Jurkat, Clone E6-1 (cell line): ENCODE measurements around the gene CCDC70. TPM values are rescaled to one million over a fixed set of nuclear protein-coding genes. Genes with fewer than 3 reads are reported as not detected.
"Not testable (repeated sequence)": the region's sequence is repeated elsewhere in the genome, so short reads cannot be mapped to it uniquely, and the experiment has no call there.

Source experiments
- DNase-seq: peaks from one replicate; pipeline ENCODE4 v3.0.0-alpha.2; 2011; ENCODE audit warnings: low read depth, low spot score
- H3K4me3 ChIP-seq: 2 replicates; pipeline ENCODE4 v1.5.1; 2011; ENCODE audit warnings: mild to moderate bottlenecking, low read length, control low read depth, moderate library complexity
- polyA plus RNA-seq: library from polyadenylated mRNA; unstranded; fragments of >200 nt; gene quantifications from one replicate; pipeline ENCODE4 v1.2.1, GENCODE V29; 2012; ENCODE audit warnings: missing spikeins; ENCODE audit not compliant: insufficient read length, insufficient read depth

Gene CCDC70
- not detected for polyA plus RNA-seq

DNA sequence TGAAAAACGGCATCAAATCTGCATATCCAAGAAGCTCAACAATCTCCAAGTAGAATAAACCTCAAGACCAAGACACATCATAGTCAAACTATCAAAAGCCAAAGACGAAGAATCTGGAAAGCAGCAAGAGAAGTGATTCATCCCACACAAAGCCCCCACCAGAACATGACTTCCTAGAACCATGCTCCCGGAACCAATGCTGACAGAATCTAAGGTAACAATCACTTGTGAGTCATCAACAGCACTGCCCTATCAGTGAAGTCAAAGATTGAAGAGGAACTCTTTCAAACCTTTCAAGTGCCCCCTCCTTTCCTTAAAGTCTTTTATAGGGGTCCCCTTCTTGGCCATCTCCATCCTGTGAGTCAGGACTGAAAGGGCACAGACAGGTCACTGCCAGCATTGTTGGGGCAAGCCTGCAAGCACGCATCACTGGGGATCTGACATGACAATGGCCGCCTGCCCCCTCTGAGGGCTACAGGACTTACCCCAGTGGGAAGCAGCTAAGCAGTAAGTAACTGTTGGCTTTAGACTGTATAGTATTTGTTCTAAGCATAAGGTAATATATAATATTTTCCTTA, at the start of gene CCDC70:
Gene CCDC70, plus strand, starts transcription at position 247 of the 578 bp plus-strand sequence. CDS start 3,443 bp downstream, outside the sequence.
- DNase-seq, result no peak
- no peak within 1 kb of the TSS for H3K4me3 ChIP-seq

DNA sequence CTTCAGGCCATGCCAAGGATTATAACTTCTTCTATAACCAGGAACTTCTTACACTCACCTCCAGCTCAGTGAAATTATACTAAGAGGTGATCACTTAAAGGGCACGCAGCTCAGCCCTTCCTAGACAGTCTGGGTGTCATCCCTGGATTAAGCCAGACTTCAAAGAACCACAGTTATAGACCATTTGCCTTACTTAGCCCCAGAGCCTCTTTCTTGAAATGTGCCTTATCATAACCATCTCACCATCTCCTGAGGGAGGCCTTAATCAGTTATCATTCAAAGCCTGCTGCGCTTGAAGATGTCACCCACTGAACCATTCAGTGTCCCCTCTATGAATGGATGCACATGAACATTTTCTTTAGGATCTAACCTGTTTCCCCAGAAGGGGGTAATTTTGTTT, 47.7 kb upstream of the CCDC70 start:
- no peak overlapping the region for H3K4me3 ChIP-seq
- DNase-seq, result no peak

DNA sequence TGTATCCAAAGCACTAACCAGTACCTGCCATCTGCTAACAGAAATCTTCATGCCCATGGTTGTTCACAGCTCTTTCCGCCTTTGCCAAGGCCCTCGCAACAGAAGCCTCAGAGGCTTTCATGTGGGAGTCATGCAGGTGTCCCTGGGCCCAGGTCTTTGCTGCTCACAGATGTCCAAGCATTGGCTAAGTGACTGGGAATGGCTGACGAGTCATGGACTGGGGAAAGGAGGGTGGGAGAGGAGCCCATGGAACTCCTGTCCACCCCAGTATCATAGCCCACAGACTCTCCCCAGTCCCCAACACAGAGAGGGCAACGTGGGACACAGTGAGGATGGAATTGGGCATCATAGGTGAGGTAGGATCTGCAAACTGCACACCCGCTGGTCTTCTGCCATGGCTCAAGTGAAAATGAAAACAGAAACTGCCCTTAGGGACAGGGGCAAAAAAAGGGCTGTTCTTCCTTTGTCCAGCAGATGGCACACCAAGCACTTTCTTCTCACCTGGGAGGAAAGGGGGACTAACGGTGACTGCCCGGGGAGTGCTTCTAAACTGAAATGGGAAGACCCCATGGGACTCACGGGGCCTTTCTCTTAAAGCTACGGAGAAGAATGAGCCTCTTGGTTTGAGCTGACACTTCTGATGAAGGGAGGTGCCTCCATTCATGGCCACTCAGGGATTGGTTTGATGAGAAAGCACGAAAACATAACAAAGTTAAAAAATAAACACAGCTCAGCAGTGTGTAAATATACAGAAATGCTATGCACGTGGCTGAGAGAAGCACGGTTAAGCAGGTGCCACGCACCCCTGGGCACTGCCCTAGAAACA, 46.7 kb upstream of the CCDC70 start:
- H3K4me3 ChIP-seq, result no peak overlapping the region
- DNase-seq, result peak; percentile 63

DNA sequence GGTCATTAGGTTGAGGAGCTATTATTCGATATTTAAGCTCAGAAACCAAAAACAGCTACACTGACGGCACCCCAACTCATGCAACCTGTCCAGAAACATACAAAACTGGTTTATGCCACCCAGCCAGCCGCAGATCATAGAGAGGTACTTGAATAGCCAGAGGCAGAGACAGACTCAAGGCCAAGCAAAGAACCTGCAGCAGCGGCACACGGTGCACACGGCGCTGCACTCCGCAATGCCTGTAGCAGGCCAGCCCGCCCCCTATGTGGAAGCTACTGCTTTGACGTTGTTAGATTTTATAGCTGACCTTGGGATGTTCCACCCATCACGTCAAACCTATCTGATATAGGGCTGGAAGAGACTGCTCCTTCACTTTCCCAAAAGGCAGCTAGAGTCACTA, 45.9 kb upstream of the CCDC70 start:
- DNase-seq, result no peak
- no peak overlapping the region for H3K4me3 ChIP-seq

DNA sequence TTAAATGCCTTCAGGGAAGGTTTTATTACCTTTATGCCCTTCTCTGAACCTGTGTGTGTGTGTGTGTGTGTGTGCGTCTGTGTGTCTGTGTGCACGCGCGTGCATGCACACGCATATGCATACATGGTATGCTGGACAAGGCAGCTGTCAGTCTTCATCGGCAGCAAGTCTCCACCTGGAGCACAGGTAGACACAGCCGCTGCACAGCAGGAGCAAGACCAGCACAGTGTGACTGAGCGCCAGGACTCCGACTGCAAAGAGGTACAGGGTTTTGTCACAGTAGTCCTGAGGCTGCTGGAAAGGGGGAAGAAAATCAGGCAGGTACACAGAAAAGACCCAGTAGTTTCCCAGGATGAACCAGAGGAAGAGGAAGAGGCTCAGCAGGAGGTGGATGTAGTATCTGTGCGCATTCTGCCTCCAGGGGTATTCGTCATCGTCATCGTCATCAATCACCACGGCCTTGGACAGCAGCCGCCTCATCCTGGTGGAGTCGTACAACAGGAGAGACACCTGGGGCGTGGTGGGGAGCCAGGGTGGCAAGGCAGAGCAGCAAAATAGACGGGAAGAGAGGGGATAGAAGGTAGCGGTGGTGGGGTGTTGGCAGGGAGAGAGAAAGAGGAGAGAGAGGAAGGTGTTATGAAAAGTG, 45.0 kb upstream of the CCDC70 start:
- DNase-seq, result no peak

DNA sequence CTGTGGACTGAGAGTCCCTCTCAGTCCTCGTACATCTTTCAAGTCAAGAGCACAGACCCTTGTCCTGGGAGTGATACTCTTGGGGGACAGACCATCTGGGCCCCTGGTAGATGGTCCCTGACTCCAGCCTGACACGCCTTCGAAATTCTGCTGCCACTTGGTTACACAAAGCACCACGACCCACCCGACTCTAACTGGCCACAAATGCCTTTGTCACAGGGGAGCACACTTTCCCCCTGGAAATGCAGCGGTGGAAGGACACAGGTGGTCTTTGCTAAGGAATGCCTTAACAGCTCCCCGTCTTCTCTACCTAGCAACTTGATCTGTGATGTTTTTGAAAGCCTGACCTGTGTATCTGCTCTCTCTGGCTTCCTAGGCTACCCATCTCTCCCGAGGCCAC, 44.1 kb upstream of the CCDC70 start:
- no peak for DNase-seq
- no peak overlapping the region for H3K4me3 ChIP-seq

More for the DNA sequence above, 45.0 kb upstream of the CCDC70 start:
- H3K4me3 ChIP-seq, result no peak overlapping the region

DNA sequence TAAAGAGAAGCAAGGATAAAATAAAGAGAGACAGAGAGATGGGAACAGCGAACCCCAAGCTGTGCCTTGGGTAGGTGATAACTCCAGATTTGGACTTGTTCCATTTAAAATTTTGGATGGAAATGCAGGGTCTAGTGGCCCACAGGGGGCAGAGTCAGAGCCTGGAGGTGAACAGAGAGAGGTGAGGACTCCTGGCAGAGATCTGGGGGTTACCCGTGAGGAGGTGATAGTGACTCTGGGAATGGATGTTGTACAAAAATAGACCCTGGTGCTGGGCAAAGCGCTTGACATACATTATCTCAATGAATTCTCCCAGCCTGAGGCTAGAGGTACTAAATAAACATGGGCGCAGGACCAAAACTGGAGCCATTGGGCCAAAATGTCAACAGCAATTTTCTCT, 43.5 kb upstream of the CCDC70 start:
- DNase-seq, result no peak
- no peak overlapping the region for H3K4me3 ChIP-seq

DNA sequence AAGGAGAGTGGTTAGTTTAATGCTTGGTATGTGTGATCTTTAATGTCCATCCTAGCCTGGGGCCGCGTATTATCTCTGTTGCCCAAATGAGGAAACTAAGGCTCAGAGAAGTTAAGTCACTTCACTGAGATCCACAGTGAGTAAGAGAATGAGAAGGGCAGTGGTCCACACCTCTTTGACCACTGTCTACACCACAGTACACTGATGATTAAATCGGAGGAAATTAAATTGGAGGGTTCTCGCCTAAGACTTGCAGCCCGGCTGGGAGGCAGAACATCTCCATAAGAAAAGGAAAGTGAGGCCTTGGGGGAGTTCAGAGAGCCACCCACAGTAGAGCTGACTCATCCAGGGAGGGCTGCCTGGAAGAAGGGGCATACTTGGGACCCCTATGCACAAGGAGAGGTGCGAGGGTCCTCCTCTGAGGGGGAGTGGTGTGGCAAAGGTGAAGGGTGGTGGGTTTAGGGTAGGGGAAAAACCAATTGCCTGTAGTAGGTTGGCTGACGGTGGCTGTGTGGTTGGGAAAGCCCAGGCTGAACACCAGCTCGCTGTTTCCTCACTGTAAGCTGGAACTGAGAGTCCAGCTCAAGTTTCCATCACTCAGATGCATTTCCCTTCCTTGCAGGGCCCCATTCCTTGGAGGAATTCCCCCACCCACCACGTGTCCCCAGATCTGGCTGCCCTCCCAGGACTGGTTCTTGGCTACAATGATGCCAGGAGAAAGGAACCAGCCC, 42.8 kb upstream of the CCDC70 start:
- no peak for DNase-seq
- H3K4me3 ChIP-seq, result no peak overlapping the region

DNA sequence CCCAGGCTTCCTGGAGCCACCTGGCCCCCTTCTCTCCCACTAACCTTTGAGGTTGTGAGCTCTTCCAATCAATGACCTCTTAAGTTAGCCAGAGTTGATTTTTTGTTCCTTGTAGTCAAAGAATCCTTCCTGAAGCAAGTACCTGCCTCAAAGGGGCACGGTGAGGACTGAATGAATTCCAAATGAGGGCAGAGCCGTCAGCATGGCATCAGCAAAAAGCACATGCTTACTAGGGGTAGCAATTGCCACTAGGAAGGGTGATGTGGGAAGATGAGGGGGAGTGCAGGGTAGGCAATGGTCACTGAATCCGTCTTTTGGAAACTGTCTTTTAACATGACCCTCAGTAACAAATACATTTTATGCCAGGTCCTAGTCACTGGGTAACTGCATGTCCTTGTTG, 42.2 kb upstream of the CCDC70 start:
- H3K4me3 ChIP-seq, result no peak overlapping the region
- DNase-seq, result no peak

DNA sequence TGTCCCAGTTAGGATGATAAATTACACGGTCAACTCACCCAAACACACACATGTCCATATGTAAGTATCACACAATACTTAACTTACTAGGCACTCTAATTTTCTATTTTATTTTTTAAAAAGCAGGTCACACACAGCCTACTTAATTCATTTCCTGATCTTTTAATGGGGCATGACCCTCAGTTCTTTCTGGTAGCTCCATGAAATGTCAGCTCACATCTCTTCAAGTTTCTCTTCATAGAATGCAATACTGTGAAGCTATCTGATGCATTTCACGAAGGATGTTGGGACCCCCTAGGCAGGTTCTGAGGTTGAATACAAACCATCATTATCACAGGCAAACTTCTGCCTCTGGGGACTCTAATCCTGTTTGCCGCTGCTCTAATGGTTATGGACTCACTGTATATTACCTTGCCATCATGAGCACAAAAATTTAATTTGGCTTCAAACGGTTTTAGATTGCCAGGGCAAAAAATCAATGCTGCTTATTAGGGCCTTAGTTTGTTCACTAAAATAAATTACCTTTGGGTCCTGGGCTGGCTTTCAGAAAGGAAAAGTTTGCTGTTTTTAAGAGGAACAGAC, 41.7 kb upstream of the CCDC70 start:
- no peak for DNase-seq

DNA sequence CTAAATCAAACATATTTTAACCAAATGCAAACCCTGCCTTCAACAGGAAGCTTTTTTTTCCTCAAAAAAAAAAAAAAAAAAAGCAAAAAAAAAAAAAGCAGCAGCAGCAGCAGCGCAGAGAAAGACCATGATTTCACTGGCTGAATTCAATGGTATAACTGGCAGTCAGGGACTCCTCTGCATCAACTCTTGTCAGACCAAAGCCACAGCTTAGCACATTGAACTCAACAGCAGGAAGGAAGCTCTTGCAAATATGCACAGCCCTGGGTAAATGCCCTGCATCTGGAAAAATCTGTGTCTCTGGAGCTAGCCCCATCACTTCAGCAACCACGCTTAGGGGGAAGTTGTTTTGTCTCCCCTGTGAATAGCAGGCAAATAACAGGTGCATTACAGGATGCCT, 40.2 kb upstream of the CCDC70 start:
- H3K4me3 ChIP-seq, result peak overlapping the region; percentile 35
- peak; percentile 89 for DNase-seq

More for the DNA sequence above, 41.7 kb upstream of the CCDC70 start:
- H3K4me3 ChIP-seq, result no peak overlapping the region

DNA sequence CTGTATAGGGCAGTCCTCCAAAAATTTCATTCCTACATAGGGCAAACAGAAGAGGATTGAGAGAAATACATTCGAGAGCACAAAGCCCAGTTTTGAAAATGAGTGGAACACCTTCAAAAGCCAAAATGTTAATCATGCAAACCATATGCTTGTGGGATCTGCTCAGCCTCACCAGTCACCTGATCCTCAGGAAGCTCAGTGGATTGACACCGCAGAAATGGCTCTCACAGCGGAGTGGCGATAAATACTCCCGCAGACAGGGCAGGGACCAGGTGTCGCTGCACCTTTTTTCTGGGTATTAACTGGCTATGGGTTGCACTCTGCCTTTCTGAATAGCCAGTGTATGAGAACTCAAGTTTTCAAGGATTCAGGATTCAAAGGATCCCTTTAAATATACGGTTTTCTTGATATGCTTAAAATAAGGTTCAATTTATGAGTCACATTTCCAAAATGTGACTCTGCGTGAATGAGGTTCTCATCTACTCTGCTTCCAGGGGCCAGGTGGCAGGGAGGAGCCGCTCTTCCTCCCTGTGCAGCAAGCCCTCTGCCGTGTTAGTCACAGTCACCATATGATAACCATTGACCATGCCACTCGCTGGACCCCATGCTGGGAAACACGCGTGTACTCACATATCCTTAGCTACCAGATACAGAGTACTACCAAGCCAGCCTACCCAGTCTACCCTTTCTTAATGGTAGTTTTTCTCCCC, 39.5 kb upstream of the CCDC70 start:
- DNase-seq, result peak; percentile 68
- peak overlapping the region; percentile 35 for H3K4me3 ChIP-seq

DNA sequence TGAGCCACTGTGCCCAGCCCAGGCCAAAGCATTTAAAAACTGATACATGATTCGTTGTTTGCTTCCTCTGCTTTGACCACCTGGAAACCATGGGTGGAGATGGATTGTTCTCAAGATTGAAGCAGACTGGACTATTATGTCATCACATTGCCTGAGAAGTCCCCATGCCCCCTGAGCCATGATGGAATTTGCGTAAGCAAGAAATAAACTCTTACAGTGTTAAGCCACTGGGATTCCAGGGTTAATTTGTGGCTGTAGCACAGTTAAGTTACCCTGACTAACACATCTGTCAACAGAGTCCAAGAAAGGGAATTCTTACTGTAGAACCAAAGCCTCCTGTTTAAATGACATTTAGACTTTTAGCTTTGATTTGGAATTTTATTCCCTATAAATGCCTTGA, 38.4 kb upstream of the CCDC70 start:
- DNase-seq, result no peak
- H3K4me3 ChIP-seq, result no peak overlapping the region

DNA sequence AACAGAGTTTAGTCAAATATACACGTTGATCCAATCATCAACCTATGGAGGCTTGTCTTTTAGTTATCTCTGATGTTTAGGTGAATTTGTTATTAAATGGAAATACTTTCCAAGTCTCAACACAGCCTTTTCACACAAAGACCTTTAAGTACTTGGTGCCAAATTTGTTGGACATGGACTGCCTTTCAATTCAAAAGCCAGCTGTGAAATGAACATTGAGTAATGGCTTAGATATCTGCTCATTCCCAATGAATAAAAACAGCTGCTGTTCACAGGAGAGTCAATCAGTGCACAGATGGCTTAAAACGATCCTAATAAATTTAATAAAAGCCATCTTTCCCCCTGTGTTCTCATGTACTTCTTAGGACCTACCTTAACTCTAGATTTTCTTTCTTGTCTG, 37.9 kb upstream of the CCDC70 start:
- no peak for DNase-seq
- H3K4me3 ChIP-seq, result no peak overlapping the region

DNA sequence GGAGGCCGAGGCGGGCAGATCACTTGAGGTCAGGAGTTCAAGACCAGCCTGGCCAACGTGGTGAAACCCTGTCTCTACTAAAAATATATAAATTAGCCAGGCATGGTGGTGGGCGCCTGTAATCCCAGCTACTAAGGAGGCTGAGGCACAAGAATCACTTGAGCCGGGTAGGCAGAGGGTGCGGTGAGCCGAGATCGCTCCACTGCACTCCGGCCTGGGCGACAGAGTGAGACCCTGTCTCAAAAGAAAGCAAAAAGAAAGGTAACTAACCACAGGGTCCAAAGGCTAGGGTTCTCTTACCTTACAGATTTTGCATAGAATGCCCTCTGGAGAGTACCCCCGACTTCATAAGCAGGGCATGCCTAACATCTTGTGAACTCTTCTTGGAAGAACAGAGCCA, 37.1 kb upstream of the CCDC70 start:
- peak overlapping the region; percentile 17 for H3K4me3 ChIP-seq
- DNase-seq, result not testable (repeated sequence)

DNA sequence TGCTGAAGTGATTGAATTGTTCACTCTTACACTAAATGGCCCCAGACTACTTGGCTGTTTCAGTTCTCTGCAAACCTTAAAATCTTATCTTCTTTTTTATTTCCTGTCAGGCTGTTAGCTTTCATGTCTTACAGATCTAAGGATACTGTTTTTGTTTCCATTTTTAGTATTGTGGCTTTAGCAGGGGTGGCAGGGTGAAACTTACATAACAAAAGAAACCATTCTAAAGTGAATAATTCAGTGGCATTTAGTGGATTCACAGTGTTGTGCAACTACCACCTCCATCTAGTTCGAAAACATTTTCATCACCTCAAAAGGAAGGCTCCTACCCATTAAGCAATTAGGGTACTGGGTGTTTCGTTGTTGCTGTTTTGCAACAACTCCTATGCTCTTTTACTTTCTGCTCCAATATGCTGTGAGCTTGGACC, 36.6 kb upstream of the CCDC70 start:
- H3K4me3 ChIP-seq, result peak overlapping the region; percentile 17; the same call in 1 of the 2 replicates
- peak; percentile 94 for DNase-seq

DNA sequence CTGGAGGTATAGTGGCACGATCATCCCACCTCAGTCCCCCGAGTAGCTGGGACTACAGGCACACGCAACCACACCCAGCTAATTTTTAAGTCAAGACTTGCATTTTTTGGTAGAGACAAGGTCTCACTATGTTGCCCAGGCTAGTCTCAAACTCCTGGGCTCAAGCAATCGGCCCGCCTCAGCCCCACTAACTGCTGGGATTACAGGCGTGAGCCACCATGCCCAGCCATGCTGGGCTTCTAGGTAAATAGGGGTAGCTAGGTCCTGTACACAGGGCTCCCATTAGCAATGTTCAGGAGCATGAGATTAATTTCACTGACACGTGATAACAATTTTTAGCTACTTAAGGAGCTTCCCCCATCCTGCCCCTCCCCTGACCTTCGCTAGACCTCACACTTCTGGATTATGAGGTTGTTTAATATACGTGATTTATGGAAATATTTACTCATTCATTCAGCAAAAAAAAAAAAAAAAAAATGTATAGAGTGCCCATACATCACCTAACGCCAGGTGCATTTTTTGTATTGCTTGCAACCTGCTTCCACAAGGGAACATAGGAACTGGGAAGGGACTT, 36.0 kb upstream of the CCDC70 start:
- DNase-seq, result no peak

DNA sequence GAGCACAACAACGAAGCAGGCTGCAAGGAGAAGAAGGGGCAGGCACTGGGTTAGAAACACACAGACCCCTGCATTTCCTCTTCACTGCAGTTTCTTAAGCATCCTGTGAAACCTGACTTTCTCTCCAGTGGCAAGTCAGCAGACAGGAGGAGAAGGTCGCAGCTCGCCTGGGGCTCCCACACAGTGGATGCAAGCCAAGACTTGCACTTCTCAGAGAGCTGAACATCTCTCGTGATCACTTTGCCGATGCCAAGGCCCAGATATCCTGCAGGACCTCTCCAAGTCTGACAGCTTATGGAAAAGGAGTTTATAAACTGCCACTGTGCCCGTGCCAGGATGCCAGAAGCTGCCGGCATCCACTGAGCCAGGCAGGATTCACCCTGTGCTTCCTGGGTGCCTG, 35.2 kb upstream of the CCDC70 start:
- DNase-seq, result peak; percentile 49

More for the DNA sequence above, 36.0 kb upstream of the CCDC70 start:
- H3K4me3 ChIP-seq, result no peak overlapping the region

More for the DNA sequence above, 35.2 kb upstream of the CCDC70 start:
- H3K4me3 ChIP-seq, result no peak overlapping the region
